ENCODE results near the gene ZNF672.

The ZNF672 gene

GRCh38 chr1:248838357-248839167 lies 538 bp downstream of the ZNF672 start:
- DNase-seq (ENCODE audit: low read depth), result peak; percentile 91
- TF ChIP-seq CTCF (conservative IDR thresholded peaks at IDR 0.05; ENCODE audit: low read length), result no peak
- peak overlapping the region; percentile 86 for H3K4me3 ChIP-seq (ENCODE audit: low read length)

GRCh38 chr1:248839168-248839555 lies 1.1 kb downstream of the ZNF672 start:
- no peak for DNase-seq (ENCODE audit: low read depth)
- TF ChIP-seq CTCF (conservative IDR thresholded peaks at IDR 0.05; ENCODE audit: low read length), result no peak
- H3K4me3 ChIP-seq (ENCODE audit: low read length), result peak overlapping the region; percentile 86

GRCh38 chr1:248840946-248841345 lies 2.9 kb downstream of the ZNF672 start:
- no peak overlapping the region for H3K4me3 ChIP-seq (ENCODE audit: low read length)
- DNase-seq (ENCODE audit: low read depth), result peak; percentile 28
- no peak for TF ChIP-seq CTCF (conservative IDR thresholded peaks at IDR 0.05; ENCODE audit: low read length)

GRCh38 chr1:248841702-248842395 lies 3.8 kb downstream of the ZNF672 start:
- peak; percentile 76 for TF ChIP-seq CTCF (conservative IDR thresholded peaks at IDR 0.05; ENCODE audit: low read length)
- peak overlapping the region; percentile 2 for H3K4me3 ChIP-seq (ENCODE audit: low read length)
- DNase-seq (ENCODE audit: low read depth), result peak; percentile 80

GRCh38 chr1:248842781-248843331 lies 4.8 kb downstream of the ZNF672 start:
- TF ChIP-seq CTCF (conservative IDR thresholded peaks at IDR 0.05; ENCODE audit: low read length), result no peak
- H3K4me3 ChIP-seq (ENCODE audit: low read length), result no peak overlapping the region
- DNase-seq (ENCODE audit: low read depth), result no peak

GRCh38 chr1:248843687-248844086 lies 5.7 kb downstream of the ZNF672 start:
- no peak for DNase-seq (ENCODE audit: low read depth)
- no peak for TF ChIP-seq CTCF (conservative IDR thresholded peaks at IDR 0.05; ENCODE audit: low read length)
- H3K4me3 ChIP-seq (ENCODE audit: low read length), result no peak overlapping the region

All from AG10803 (cell line).